NT2/D1 (cell line): ENCODE results near the gene HARS1.

Experiments used
- SUZ12 ChIP-seq: IDR thresholded peaks from 2 replicates; pipeline ENCODE4 v1.6.1; 2011; ENCODE audit not compliant: insufficient read length, insufficient read depth; ENCODE audit errors: extremely low read depth
- ZNF274 ChIP-seq: IDR thresholded peaks from 2 replicates; pipeline ENCODE4 v1.6.1; 2011; ENCODE audit warnings: mild to moderate bottlenecking, low read depth, low read length

DNA sequence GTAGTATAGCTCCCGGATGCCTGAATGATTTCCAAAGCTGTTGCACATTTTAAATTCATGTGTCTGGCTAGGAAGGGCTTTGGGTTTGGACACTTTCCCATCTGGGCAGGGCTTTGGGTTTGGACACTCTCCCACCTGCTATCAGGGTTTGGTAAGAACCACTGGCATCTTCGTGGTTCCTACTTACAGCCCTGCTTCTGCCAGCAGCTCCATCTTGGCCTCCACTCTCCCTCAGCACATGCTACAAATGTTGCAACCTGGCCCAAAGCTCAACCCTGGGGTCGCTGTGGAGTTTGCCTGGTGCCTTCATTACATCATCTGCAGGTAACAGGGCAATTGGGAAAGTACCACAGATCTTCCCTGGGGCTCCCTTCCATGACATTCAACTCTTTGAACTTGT, 48.5 kb downstream of the HARS1 start:
- TF ChIP-seq SUZ12 (no peak), ZNF274 (no peak)
